Measurements from ENCODE around the gene PDCL2. TPM values are rescaled to one million over a fixed set of nuclear protein-coding genes. Genes with fewer than 3 reads are reported as not detected.

Gene PDCL2
- total and polyA plus RNA-seq, 9 of the 15 experiments (the other 6 are each of a cell fraction or from before 2014, with no cell fraction given): 0.62 to 2.5 (median 1.2) TPM

GRCh38 chr4:55545641-55546505 is 46.2 kb downstream of the PDCL2 start (continued):
- TF ChIP-seq CUX1 (CRISPR knock-in tag; IDR thresholded peaks at IDR 0.05) (no peak), LEF1 (IDR thresholded peaks at IDR 0.05) (no peak), NBN (IDR thresholded peaks at IDR 0.05; ENCODE audit: low read depth) (no peak; the same call in 1 of the 2 replicates), AFF1 (IDR thresholded peaks at IDR 0.05; ENCODE audit: low read depth in 1 of 2, partially characterized antibody in 2 of 2) (no peak), ZKSCAN8 (CRISPR knock-in tag; IDR thresholded peaks at IDR 0.05) (no peak), RBM34 (IDR thresholded peaks at IDR 0.05; ENCODE audit: borderline replicate concordance, insufficient read depth, low read length) (no peak), MYNN (IDR thresholded peaks at IDR 0.05) (no peak), MYNN (CRISPR knock-in tag; IDR thresholded peaks at IDR 0.05) (no peak), PRPF4 (IDR thresholded peaks at IDR 0.05; ENCODE audit: insufficient read depth, low read depth, low read length, poor library complexity, severe bottlenecking) (no peak), ZNF76 (CRISPR knock-in tag; IDR thresholded peaks at IDR 0.05; ENCODE audit: borderline replicate concordance) (0 out of 2 replicates have a peak, but pooled peaks have one; percentile 59), KHSRP (IDR thresholded peaks at IDR 0.05) (no peak), TAF1 (IDR thresholded peaks at IDR 0.05; ENCODE audit: control insufficient read depth, extremely low read depth, insufficient read depth, low read length, severe bottlenecking) (peak; percentile 78), ZNF134 (CRISPR knock-in tag; conservative IDR thresholded peaks at IDR 0.05) (no peak; the same call in 1 of the 2 replicates), ZNF140 (CRISPR knock-in tag; IDR thresholded peaks at IDR 0.05) (no peak), ZNF143 (CRISPR knock-in tag; IDR thresholded peaks at IDR 0.05) (no peak), ZFP91 (CRISPR knock-in tag; IDR thresholded peaks at IDR 0.05) (no peak)

Data from K562 (cell line).